ENCODE results near the gene DNAJB9. TPM values are rescaled to one million over a fixed set of nuclear protein-coding genes. Genes with fewer than 3 reads are reported as not detected.

DNAJB9 gene
- total RNA-seq, 1 experiment from 2014 or later: 11.1 TPM

DNA sequence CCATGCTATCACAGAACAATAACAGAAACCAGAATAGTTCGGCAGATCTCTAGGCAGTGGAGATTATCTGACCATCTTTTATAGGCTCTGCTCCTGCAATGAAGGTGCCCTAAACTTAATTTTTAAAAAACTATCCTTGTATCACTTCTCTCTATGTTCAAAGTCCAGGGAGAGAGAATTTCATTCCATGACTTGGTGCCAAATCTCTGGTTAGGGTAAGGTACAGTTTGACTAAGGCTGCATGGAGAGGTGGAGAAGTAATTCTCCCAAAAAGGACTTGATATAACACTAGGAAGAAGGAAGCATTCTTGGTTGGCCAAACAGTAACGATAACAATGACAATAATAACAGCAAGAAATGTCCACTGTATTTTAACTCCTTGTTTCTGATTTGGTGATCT, 40.0 kb downstream of the DNAJB9 start:
- POLR2A ChIA-PET: no interaction called here
- ATAC-seq: no peak
- intact Hi-C loops (cut with micrococcal nuclease; ENCODE audit: unreplicated experiment) (no loop called here), in situ Hi-C loops (cut with HindIII; ENCODE audit: low pct_unique_long_range_greater_than_20kb, low sequenced_read_pairs) (no loop called here)
- DNase-seq (ENCODE audit: low read depth, low spot score): no peak
- TF ChIP-seq, protein P1, sequence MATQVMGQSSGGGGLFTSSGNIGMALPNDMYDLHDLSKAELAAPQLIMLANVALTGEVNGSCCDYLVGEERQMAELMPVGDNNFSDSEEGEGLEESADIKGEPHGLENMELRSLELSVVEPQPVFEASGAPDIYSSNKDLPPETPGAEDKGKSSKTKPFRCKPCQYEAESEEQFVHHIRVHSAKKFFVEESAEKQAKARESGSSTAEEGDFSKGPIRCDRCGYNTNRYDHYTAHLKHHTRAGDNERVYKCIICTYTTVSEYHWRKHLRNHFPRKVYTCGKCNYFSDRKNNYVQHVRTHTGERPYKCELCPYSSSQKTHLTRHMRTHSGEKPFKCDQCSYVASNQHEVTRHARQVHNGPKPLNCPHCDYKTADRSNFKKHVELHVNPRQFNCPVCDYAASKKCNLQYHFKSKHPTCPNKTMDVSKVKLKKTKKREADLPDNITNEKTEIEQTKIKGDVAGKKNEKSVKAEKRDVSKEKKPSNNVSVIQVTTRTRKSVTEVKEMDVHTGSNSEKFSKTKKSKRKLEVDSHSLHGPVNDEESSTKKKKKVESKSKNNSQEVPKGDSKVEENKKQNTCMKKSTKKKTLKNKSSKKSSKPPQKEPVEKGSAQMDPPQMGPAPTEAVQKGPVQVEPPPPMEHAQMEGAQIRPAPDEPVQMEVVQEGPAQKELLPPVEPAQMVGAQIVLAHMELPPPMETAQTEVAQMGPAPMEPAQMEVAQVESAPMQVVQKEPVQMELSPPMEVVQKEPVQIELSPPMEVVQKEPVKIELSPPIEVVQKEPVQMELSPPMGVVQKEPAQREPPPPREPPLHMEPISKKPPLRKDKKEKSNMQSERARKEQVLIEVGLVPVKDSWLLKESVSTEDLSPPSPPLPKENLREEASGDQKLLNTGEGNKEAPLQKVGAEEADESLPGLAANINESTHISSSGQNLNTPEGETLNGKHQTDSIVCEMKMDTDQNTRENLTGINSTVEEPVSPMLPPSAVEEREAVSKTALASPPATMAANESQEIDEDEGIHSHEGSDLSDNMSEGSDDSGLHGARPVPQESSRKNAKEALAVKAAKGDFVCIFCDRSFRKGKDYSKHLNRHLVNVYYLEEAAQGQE (IDR thresholded peaks at IDR 0.05; ENCODE audit: insufficient read depth in 1 of 2, low read depth in 2 of 2, low read length in 1 of 2): no peak
- TF ChIP-seq, protein P2, sequence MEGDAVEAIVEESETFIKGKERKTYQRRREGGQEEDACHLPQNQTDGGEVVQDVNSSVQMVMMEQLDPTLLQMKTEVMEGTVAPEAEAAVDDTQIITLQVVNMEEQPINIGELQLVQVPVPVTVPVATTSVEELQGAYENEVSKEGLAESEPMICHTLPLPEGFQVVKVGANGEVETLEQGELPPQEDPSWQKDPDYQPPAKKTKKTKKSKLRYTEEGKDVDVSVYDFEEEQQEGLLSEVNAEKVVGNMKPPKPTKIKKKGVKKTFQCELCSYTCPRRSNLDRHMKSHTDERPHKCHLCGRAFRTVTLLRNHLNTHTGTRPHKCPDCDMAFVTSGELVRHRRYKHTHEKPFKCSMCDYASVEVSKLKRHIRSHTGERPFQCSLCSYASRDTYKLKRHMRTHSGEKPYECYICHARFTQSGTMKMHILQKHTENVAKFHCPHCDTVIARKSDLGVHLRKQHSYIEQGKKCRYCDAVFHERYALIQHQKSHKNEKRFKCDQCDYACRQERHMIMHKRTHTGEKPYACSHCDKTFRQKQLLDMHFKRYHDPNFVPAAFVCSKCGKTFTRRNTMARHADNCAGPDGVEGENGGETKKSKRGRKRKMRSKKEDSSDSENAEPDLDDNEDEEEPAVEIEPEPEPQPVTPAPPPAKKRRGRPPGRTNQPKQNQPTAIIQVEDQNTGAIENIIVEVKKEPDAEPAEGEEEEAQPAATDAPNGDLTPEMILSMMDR (IDR thresholded peaks at IDR 0.05): no peak
- no peak for TF ChIP-seq TCF7L2 (IDR thresholded peaks at IDR 0.05; ENCODE audit: low read depth, low read length)
- no peak for TF ChIP-seq SIN3A (IDR thresholded peaks at IDR 0.05; ENCODE audit: borderline replicate concordance, insufficient read depth, low read depth, low read length)
- TF ChIP-seq POLR2AphosphoS5 (IDR thresholded peaks at IDR 0.05; ENCODE audit: low read depth, low read length): no peak
- Histone ChIP-seq H3K9me3 (ENCODE audit: control insufficient read depth, insufficient read depth, low read depth, low read length) (no peaks in the 10 kb centered on the region), H3K27me3 (ENCODE audit: control insufficient read depth, insufficient read depth, low read length) (peaks cover 5% of the 10 kb centered on the region; the same call in 1 of the 2 replicates), H3K4me1 (ENCODE audit: control insufficient read depth, insufficient read depth, low read length) (no peaks in the 10 kb centered on the region), H3K4me3 (ENCODE audit: low read depth in 2 of 2, low read length in 2 of 2) (no peak overlapping the region), H3K36me3 (ENCODE audit: control insufficient read depth, insufficient read depth, low read length) (no peaks in the 10 kb centered on the region), H3K27ac (ENCODE audit: low read length) (no peak overlapping the region)
- CTCF ChIA-PET: no interaction called here
- BruUV-seq (replicated peaks): no TSS peak

DNA sequence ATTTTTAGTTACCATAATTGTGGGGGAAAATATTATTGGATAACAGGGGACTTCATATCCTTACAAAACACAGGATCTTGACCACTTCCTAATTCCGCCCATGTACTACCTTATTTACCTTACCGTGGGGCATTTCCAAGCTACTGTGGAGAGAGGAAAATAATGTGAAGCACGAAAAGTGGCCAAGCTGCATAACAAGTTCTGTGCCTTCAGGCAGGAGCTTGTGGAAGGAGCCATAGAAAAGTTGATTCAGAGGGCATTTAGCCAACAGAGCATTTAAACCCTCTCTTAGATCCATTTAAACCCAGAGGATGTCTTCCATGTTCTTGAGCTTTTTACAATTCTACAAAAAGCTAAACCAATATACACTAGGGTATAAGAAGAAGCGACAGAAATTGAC, 41.6 kb downstream of the DNAJB9 start:
- H3K9me3 ChIP-seq (ENCODE audit: control insufficient read depth, insufficient read depth, low read depth, low read length): no peaks in the 10 kb centered on the region
- in situ Hi-C loops (cut with HindIII; ENCODE audit: low pct_unique_long_range_greater_than_20kb, low sequenced_read_pairs): no loop called here

More for the DNA sequence above, 41.6 kb downstream of the DNAJB9 start:
- POLR2A ChIA-PET: no interaction called here
- no peak for DNase-seq (ENCODE audit: low read depth, low spot score)
- H3K27me3 ChIP-seq (ENCODE audit: control insufficient read depth, insufficient read depth, low read length): peaks cover 5% of the 10 kb centered on the region; the same call in 1 of the 2 replicates
- CTCF ChIA-PET: no interaction called here
- H3K27ac ChIP-seq (ENCODE audit: low read length): no peak overlapping the region
- ATAC-seq: no peak
- TF ChIP-seq TCF7L2 (IDR thresholded peaks at IDR 0.05; ENCODE audit: low read depth, low read length): no peak
- no peak for TF ChIP-seq POLR2AphosphoS5 (IDR thresholded peaks at IDR 0.05; ENCODE audit: low read depth, low read length)
- TF ChIP-seq, protein P1 (IDR thresholded peaks at IDR 0.05; ENCODE audit: insufficient read depth in 1 of 2, low read depth in 2 of 2, low read length in 1 of 2): no peak
- TF ChIP-seq, protein P2 (IDR thresholded peaks at IDR 0.05): no peak
- TF ChIP-seq SIN3A (IDR thresholded peaks at IDR 0.05; ENCODE audit: borderline replicate concordance, insufficient read depth, low read depth, low read length): no peak
- intact Hi-C loops (cut with micrococcal nuclease; ENCODE audit: unreplicated experiment): no loop called here
- no TSS peak for BruUV-seq (replicated peaks)
- H3K4me1 ChIP-seq (ENCODE audit: control insufficient read depth, insufficient read depth, low read length): no peaks in the 10 kb centered on the region
- no peaks in the 10 kb centered on the region for H3K36me3 ChIP-seq (ENCODE audit: control insufficient read depth, insufficient read depth, low read length)
- H3K4me3 ChIP-seq (ENCODE audit: low read depth in 2 of 2, low read length in 2 of 2): no peak overlapping the region
